Thoracic aorta (tissue), 2 donors: ENCODE data around the gene ADAMTS12. TPM values are rescaled to one million over a fixed set of nuclear protein-coding genes. Genes with fewer than 3 reads are reported as not detected.

ENCODE experiments used
- ATAC-seq: fragments of 150-250 bp; one replicate; pipeline ENCODE4 v1.8.0; 2017; ENCODE audit warnings: low read depth; ENCODE audit not compliant: insufficient number of reproducible peaks, low FRiP score
- DNase-seq: peaks from one replicate; pipeline ENCODE4 v3.0.0-alpha.2; 2020; ENCODE audit warnings: low spot score
- H3K27ac ChIP-seq, 2 donors: fragments of 200-600 bp; sonication (generic); 1 replicate in 1 of 2; 2 replicates in 1 of 2; pipeline ENCODE4 v1.5.1; 2016; ENCODE audit warnings: mild to moderate bottlenecking in 2 of 2, moderate library complexity in 2 of 2
- H3K27me3 ChIP-seq: fragments of 200-600 bp; sonication (generic); replicated peaks from 2 replicates; pipeline ENCODE4 v1.6.0; 2016; ENCODE audit warnings: mild to moderate bottlenecking; ENCODE audit not compliant: insufficient read depth
- H3K36me3 ChIP-seq: fragments of 200-600 bp; sonication (generic); one replicate; pipeline ENCODE4 v1.5.1; 2016
- H3K4me1 ChIP-seq, 2 donors: fragments of 200-600 bp; sonication (generic); 1 replicate in 1 of 2; 2 replicates in 1 of 2; pipeline versions ENCODE4 v1.5.1 to v1.6.0; 2016; ENCODE audit warnings: low read depth in 2 of 2, mild to moderate bottlenecking in 1 of 2; ENCODE audit not compliant: control insufficient read depth in 1 of 2
- H3K4me3 ChIP-seq: fragments of 200-600 bp; sonication (generic); 2 replicates; pipeline ENCODE4 v1.5.1; 2016; ENCODE audit warnings: mild to moderate bottlenecking
- H3K9me3 ChIP-seq: fragments of 200-600 bp; sonication (generic); 2 replicates; pipeline ENCODE4 v1.5.1; 2016
- total RNA-seq, 2 donors: library from RNA; depleted of rRNA; stranded (reverse); fragments of >200 nt; gene quantifications; one replicate each; pipeline versions ENCODE4 v1.1.0 to v1.2.3, GENCODE V29; 2016
- TF ChIP-seq, protein P1 (sequence below): fragments of 200-600 bp; sonication (generic); IDR thresholded peaks from one replicate; pipeline ENCODE4 v1.5.1; 2019; ENCODE audit warnings: antibody characterized with exemption

Gene ADAMTS12
- total RNA-seq, 2 donors from 2014 or later, result 7.3 to 8.0 TPM

DNA sequence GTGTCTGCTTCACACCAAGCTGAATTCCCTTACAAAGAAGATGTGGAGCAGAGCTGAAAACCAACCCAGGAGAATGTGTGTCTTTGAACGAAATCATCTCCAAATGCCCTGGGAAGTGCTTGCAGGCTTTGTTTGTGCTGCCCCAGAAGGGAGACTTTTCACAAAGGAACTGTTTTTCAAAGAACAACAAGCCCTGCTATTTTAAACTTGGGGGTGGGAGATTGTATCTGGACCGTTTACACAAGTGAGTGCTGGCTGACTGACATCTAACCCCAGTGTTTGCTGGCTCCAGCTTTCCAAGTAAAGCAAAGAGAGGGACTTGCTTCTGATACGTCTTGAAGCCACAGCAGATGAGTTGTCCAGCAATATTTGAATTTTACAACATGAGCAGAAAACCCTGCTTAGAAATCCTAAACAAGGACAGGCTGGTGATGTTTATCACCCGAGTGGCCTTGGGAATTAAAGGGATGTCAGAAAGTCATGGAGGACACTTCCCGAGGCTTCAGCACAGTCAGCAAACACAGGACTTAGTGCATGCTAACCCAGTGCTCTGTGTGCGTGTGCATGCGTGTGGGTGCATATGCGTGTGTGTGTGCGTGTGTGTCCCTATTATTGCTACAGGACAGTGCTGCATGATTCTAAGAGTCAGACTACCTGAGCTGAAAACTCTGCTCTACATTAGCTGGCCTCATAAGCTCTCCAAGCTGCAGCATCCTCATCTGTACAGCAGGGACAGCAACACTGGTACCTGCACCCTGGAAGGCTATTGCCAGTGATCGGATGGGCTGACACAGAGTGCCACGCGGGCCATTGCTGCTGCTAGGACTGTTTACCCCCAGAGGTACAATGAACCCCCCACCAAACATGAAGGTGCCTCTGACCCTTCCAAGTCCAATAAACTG is 1.4 kb downstream of the ADAMTS12 start:
- TF ChIP-seq, protein P1, sequence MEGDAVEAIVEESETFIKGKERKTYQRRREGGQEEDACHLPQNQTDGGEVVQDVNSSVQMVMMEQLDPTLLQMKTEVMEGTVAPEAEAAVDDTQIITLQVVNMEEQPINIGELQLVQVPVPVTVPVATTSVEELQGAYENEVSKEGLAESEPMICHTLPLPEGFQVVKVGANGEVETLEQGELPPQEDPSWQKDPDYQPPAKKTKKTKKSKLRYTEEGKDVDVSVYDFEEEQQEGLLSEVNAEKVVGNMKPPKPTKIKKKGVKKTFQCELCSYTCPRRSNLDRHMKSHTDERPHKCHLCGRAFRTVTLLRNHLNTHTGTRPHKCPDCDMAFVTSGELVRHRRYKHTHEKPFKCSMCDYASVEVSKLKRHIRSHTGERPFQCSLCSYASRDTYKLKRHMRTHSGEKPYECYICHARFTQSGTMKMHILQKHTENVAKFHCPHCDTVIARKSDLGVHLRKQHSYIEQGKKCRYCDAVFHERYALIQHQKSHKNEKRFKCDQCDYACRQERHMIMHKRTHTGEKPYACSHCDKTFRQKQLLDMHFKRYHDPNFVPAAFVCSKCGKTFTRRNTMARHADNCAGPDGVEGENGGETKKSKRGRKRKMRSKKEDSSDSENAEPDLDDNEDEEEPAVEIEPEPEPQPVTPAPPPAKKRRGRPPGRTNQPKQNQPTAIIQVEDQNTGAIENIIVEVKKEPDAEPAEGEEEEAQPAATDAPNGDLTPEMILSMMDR, result no peak
- no peaks in the 10 kb centered on the region for H3K27me3 ChIP-seq
- H3K4me1 ChIP-seq, result peaks cover 13 to 54% of the 10 kb centered on the region in 2 donors
- no peak overlapping the region for H3K27ac ChIP-seq
- peak overlapping the region; percentile 70 for H3K4me3 ChIP-seq
- H3K9me3 ChIP-seq, result no peaks in the 10 kb centered on the region
- DNase-seq (no peak), ATAC-seq (no peak)
- no peaks in the 10 kb centered on the region for H3K36me3 ChIP-seq

DNA sequence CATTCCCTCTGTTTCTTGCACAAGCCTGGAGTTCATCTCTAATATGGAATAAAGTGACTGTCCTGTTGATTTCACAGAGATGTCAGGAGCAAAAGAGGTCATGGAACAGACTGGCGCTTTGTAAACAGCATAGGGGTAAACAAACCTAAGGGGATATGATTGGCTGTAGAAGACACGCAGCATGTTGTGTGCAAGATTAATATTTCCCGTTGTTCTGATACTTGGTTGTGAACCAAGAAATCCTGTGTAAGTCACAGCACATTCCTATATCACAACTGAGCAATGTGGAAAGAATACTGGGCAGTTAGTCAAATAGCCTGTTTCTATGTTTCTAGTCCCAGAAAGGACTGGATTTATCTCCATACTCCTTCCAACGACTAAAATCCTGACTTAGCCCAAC is 3.2 kb downstream of the ADAMTS12 start:
- Histone ChIP-seq H3K4me1 (peaks cover 13 to 54% of the 10 kb centered on the region in 2 donors), H3K27me3 (no peaks in the 10 kb centered on the region), H3K36me3 (no peaks in the 10 kb centered on the region), H3K4me3 (no peak overlapping the region), H3K27ac (no peak overlapping the region), H3K9me3 (no peaks in the 10 kb centered on the region)
- ATAC-seq (no peak), DNase-seq (no peak)
- TF ChIP-seq, protein P1, result no peak

DNA sequence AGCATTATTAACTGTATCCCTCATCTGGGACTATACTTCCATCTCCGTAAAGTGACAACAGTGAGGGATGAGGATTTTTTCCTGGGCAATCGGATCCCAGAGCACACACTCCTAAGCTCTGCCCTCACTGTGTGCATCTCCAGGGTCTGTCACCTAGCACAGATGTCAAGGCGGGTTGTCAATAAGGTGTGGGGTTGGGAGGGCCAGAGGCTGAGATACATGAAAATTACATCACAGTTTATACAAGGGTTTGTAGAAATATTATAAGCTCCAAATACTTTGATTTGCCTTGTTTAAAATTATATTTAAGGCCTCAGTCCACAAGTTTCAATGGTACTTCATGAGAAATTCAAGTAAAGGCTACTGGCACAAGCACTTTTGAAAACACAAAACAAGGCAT is 4.5 kb downstream of the ADAMTS12 start:
- no peaks in the 10 kb centered on the region for H3K36me3 ChIP-seq
- DNase-seq (no peak), ATAC-seq (no peak)
- no peaks in the 10 kb centered on the region for H3K9me3 ChIP-seq
- H3K4me3 ChIP-seq, result no peak overlapping the region
- peaks cover 13 to 50% of the 10 kb centered on the region in 2 donors for H3K4me1 ChIP-seq
- TF ChIP-seq, protein P1, result no peak
- H3K27ac ChIP-seq, result no peak overlapping the region
- no peaks in the 10 kb centered on the region for H3K27me3 ChIP-seq

DNA sequence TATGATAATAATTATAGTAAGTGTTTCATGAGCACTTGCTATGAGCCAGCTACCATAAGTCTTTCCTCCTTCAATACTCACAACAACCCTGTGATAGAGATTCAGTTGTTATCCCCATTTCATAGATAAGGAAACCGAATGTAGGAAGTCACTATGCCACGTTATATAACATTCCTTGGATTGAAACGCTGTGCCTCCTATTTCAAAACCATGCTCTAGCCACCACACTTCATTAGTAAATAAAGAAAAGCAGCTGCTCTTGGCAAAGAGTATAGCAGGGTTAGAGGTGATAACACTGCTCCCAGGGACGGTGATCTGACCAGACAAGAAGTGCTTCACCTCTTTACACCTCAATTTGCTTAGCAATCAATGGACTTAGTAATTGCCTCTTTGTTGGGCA is 5.5 kb downstream of the ADAMTS12 start:
- H3K4me3 ChIP-seq, result no peak overlapping the region
- H3K36me3 ChIP-seq, result no peaks in the 10 kb centered on the region
- H3K27ac ChIP-seq, result no peak overlapping the region
- DNase-seq (no peak), ATAC-seq (no peak)
- H3K27me3 ChIP-seq, result no peaks in the 10 kb centered on the region
- TF ChIP-seq, protein P1, result no peak
- H3K4me1 ChIP-seq, result peaks cover 10 to 44% of the 10 kb centered on the region in 2 donors
- H3K9me3 ChIP-seq, result no peaks in the 10 kb centered on the region

DNA sequence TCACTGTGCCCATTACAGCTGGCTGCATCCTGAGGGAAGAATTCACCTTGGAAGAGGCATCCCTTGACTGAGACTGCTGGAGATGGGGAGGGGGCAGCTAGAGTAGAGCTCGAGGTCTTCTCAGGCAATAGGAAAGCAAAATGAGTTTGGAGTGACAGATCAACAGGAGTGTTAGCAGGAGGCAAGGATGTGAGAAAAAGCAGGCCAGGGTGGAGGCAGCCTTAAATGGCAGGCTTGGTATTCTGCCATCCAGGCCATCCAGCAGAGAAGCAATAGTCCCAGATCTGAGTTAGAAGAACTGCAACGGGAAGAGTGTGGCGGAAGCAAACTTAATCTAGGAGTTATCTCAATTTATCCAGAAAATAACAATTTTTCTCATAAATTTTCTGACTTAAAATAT is 6.1 kb downstream of the ADAMTS12 start:
- no peak for DNase-seq
- peaks cover 3 to 38% of the 10 kb centered on the region in 2 donors for H3K4me1 ChIP-seq
- peak overlapping the region; percentile 5 for H3K4me3 ChIP-seq
- no peaks in the 10 kb centered on the region for H3K9me3 ChIP-seq
- H3K27me3 ChIP-seq, result no peaks in the 10 kb centered on the region
- no peaks in the 10 kb centered on the region for H3K36me3 ChIP-seq
- TF ChIP-seq, protein P1, result no peak
- H3K27ac ChIP-seq, result no peak overlapping the region
- ATAC-seq, result no peak
